NOMO-1 treated with DMSO at 0.1 percent for 48 hours (cell line): ENCODE results near the gene CXXC1.
"Not testable (repeated sequence)": the region's sequence is repeated elsewhere in the genome, so short reads cannot be mapped to it uniquely, and the experiment has no call there.

ENCODE experiments used
- DNase-seq: peaks from one replicate; lab custom pipeline; 2025; ENCODE audit not compliant: unreplicated experiment; lab: John Stamatoyannopoulos, UW

CXXC1 gene

DNA sequence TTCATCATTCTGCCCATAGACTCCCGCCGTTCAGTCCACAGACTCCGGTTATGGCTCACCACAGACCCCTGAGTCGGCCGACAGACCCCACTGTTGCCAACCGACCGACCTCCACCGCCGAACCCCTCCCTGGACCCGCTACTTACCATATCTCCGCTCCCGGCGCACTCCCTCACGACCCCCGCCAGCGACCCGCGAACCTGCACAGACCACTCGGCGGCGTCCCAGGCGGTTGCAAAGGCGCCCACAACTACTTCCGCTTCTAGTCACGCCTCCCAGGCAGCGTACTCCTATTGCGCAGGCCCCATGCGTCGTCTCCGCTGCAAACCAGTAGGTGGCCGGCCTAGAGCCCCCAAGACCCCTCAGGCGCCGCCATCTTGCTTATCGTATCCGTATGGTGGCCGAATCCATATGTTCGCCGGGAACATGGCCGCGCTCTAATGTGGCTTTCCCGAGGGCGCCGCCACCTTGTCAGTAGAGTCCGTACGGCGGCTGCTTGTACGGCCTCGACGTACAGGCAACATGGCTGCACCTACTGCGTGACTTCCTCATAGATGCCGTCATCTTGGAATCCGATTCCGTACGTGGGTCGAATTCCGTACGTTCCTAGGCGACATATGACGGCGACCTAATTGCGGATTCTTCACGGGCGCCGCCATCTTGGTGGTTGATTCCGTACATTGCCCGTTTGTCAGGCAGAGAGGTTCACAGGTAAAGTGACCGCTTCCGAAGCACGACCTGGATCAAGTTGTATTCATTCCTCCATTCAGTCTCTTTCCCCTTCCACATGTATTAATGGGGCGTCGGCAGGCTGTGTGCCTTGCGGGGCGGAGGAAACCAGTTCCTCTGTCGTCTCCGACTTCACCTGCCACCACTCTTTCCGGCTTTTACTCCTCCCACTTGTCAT is at the start of gene CXXC1:
TSS of gene CXXC1 (minus strand) at position 252 of the 907 bp plus-strand sequence. CDS start at position 149, 103 bp downstream.
- peak; percentile 99 for DNase-seq

GRCh38 chr18:50334546-50335152 is 47.2 kb upstream of the CXXC1 start:
- no peak for DNase-seq

GRCh38 chr18:50331691-50332090 is 44.2 kb upstream of the CXXC1 start:
- DNase-seq: no peak

- no peak for DNase-seq
Measured at GRCh38 chr18:50330176-50330575, 42.7 kb upstream of the CXXC1 start.

DNA sequence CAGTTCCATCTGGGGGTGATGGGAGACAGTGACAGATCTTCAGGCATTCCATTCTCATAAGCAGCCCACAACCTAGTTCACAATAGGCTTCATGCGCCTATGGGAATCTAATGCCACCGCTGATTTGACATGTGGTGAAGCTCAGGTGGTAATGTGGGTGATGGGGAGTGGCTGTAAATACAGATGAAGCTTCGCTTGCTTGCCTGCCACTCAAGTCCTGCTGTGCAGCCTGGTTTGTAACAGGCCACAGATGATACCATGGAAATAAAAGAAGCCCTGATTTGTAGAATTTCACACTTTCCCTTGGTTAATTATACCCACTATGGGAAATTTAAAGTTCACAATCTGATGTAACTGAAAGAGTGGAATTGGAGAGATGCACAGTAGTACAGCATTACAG is 40.5 kb upstream of the CXXC1 start:
- DNase-seq: no peak

- DNase-seq: no peak
Measured at GRCh38 chr18:50320719-50321118, 33.2 kb upstream of the CXXC1 start.

- no peak for DNase-seq
Measured at GRCh38 chr18:50315100-50315871, 27.8 kb upstream of the CXXC1 start.

DNA sequence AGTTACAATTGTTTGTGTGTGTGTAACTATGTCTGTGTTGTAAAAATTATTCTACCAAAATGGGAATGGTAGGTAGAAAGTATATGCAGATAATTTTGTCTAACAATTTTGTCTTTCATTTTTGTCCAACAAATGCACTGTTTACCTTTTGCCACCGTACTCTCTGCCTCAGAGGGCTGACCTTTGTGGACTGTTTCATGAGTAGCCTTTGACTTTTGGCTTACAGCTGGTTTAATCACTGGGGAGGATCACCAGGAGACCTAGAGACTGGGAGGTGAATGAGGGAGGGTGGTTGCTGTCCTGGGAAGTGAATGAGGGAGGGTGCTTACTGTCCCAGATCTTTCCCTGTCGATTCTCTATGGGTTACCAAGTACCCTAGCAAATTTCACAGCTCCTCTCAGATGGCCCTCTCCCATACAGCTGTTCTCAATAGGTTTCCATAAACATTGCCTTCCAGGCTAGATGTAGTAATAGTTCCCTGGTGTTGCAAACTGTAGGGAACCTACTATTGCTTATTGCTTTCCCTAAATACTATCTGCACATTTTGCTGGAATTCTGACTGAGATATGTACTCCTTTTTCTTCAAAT is 26.5 kb upstream of the CXXC1 start:
- DNase-seq: no peak

DNA sequence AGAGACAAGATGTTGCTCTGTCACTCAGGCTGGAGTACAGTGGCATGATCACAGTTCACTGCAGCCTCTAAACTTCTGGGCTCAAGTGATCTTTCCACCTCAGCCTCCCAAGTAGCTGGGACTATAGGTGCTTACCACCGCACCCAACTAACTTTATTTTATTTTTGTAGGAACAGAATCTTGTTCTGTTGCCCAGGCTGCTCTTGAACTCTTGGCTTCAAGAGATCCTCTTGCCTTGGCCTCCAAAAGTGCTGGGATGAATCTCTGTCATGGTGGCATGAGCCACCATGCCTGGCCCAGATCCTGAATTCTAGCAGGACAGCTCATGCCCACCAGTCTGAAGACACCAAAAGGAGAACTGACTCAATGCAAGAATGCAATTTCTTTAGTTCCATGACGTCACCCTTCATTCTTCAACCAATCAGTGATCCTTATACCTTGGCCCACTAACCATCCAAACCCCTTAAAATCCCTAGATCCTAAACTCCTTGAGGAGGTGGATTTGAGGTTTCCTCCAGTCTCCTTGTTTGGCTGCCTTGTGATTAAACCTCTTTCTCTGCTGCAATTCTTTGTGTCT is 25.6 kb upstream of the CXXC1 start:
- no peak for DNase-seq

DNA sequence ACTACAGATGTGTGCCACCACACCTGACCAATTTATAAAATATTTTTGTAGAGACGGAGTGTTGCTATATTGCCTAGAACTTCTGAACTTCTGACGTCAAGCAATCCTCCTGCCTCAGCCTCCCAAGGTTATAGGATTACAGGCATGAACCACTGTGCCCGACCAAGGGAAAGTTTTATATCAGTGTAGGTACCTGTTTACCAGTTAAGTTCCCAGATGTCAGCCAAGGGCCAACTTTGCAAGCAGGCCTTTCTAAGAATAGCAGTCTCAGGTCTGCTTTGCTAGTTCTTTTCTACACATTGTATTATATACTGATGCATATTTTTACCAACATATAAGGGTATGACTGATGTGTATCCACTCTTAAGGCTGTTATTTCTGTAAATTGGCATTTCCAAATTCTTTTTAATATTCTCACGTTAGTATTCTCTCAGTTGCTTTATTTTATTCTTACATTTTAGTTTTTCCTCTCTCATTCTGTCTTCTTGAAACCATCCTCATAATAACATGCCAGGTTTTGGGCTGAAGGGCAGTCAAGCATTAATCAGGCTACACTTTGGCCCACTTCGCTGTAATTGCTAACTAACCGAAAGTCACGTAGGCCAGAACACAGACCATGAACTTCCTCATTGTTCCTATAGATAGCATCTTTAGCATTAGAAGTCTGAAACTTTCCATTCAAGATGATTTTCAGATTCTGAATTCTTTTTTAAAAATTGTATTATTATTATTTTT is 25.0 kb upstream of the CXXC1 start:
- DNase-seq: peak; percentile 68

- no peak for DNase-seq
Measured at GRCh38 chr18:50311650-50312049, 24.2 kb upstream of the CXXC1 start.

DNA sequence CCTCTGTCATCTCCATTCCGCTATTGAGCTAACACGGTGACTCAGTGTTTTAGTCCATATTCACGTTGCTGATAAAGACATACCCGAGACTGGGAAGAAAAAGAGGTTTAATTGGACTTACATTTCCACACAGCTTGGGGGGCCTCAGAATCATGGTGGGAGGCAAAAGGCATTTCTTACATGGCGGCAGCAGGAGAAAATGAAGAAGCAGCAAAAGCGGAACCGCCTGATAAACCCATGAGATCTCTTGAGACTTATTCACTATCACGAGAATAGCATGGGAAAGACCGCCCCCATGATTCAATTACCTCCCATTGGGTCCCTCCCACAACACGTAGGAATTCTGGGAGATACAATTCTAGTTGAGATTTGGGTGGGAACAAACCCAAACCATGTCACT is 22.6 kb upstream of the CXXC1 start:
- DNase-seq: no peak

- DNase-seq: not testable (repeated sequence)
Measured at GRCh38 chr18:50308851-50309250, 21.4 kb upstream of the CXXC1 start.

- DNase-seq: peak; percentile 98
Measured at GRCh38 chr18:50307738-50308470, 20.4 kb upstream of the CXXC1 start.

- DNase-seq: no peak
Measured at GRCh38 chr18:50307400-50307737, 19.9 kb upstream of the CXXC1 start.

DNA sequence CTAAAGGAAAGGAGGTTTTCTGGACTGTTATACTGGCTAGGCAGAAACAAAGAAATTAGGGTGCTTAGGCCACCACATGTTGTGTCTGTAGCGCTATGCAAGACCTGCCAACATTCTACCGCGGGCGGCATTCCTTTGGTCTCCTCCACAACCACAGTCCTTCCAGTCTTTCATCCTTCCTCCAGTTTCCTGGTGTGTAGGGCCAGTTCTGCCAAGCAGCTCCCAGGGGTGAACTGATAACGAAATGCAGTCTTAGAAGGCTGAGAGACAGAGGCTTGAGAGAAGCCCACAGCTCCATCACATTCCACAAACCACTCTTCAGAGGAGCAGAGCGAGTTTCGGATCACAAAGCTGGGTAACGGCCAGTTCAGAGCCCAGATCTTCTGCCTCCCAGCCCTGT is 19.5 kb upstream of the CXXC1 start:
- no peak for DNase-seq

GRCh38 chr18:50301074-50301473 is 13.6 kb upstream of the CXXC1 start:
- DNase-seq: no peak

GRCh38 chr18:50299626-50300388 is 12.3 kb upstream of the CXXC1 start:
- DNase-seq: no peak
